Thoracic aorta (tissue), 2 donors: Measurements from ENCODE around the gene DNAJC8. TPM values are rescaled to one million over a fixed set of nuclear protein-coding genes. Genes with fewer than 3 reads are reported as not detected.

Experiments
- ATAC-seq: fragments of 150-250 bp; one replicate; pipeline ENCODE4 v1.8.0; 2017; ENCODE audit warnings: low read depth; ENCODE audit not compliant: insufficient number of reproducible peaks, low FRiP score
- DNase-seq: peaks from one replicate; pipeline ENCODE4 v3.0.0-alpha.2; 2020; ENCODE audit warnings: low spot score
- H3K27ac ChIP-seq, 2 donors: fragments of 200-600 bp; sonication (generic); 1 replicate in 1 of 2; 2 replicates in 1 of 2; pipeline ENCODE4 v1.5.1; 2016; ENCODE audit warnings: mild to moderate bottlenecking in 2 of 2, moderate library complexity in 2 of 2
- H3K27me3 ChIP-seq: fragments of 200-600 bp; sonication (generic); replicated peaks from 2 replicates; pipeline ENCODE4 v1.6.0; 2016; ENCODE audit warnings: mild to moderate bottlenecking; ENCODE audit not compliant: insufficient read depth
- H3K36me3 ChIP-seq: fragments of 200-600 bp; sonication (generic); one replicate; pipeline ENCODE4 v1.5.1; 2016
- H3K4me1 ChIP-seq, 2 donors: fragments of 200-600 bp; sonication (generic); 1 replicate in 1 of 2; 2 replicates in 1 of 2; pipeline versions ENCODE4 v1.5.1 to v1.6.0; 2016; ENCODE audit warnings: low read depth in 2 of 2, mild to moderate bottlenecking in 1 of 2; ENCODE audit not compliant: control insufficient read depth in 1 of 2
- H3K4me3 ChIP-seq: fragments of 200-600 bp; sonication (generic); 2 replicates; pipeline ENCODE4 v1.5.1; 2016; ENCODE audit warnings: mild to moderate bottlenecking
- H3K9me3 ChIP-seq: fragments of 200-600 bp; sonication (generic); 2 replicates; pipeline ENCODE4 v1.5.1; 2016
- total RNA-seq, 2 donors: library from RNA; depleted of rRNA; stranded (reverse); fragments of >200 nt; gene quantifications; one replicate each; pipeline versions ENCODE4 v1.1.0 to v1.2.3, GENCODE V29; 2016
- TF ChIP-seq, protein P1 (sequence below): fragments of 200-600 bp; sonication (generic); IDR thresholded peaks from one replicate; pipeline ENCODE4 v1.5.1; 2019; ENCODE audit warnings: antibody characterized with exemption

Gene DNAJC8
- total RNA-seq, 2 donors from 2014 or later = 33.3 to 60.4 TPM

- no peak overlapping the region for H3K4me3 ChIP-seq
- TF ChIP-seq, protein P1, sequence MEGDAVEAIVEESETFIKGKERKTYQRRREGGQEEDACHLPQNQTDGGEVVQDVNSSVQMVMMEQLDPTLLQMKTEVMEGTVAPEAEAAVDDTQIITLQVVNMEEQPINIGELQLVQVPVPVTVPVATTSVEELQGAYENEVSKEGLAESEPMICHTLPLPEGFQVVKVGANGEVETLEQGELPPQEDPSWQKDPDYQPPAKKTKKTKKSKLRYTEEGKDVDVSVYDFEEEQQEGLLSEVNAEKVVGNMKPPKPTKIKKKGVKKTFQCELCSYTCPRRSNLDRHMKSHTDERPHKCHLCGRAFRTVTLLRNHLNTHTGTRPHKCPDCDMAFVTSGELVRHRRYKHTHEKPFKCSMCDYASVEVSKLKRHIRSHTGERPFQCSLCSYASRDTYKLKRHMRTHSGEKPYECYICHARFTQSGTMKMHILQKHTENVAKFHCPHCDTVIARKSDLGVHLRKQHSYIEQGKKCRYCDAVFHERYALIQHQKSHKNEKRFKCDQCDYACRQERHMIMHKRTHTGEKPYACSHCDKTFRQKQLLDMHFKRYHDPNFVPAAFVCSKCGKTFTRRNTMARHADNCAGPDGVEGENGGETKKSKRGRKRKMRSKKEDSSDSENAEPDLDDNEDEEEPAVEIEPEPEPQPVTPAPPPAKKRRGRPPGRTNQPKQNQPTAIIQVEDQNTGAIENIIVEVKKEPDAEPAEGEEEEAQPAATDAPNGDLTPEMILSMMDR = no peak
- DNase-seq (no peak), ATAC-seq (no peak)
- no peaks in the 10 kb centered on the region for H3K27me3 ChIP-seq
- no peaks in the 10 kb centered on the region for H3K4me1 ChIP-seq
- peaks cover 2% of the 10 kb centered on the region for H3K9me3 ChIP-seq
- H3K27ac ChIP-seq = no peak overlapping the region
- H3K36me3 ChIP-seq = no peaks in the 10 kb centered on the region
Measured at GRCh38 chr1:28162151-28162550, 70.7 kb downstream of the DNAJC8 start.

DNA sequence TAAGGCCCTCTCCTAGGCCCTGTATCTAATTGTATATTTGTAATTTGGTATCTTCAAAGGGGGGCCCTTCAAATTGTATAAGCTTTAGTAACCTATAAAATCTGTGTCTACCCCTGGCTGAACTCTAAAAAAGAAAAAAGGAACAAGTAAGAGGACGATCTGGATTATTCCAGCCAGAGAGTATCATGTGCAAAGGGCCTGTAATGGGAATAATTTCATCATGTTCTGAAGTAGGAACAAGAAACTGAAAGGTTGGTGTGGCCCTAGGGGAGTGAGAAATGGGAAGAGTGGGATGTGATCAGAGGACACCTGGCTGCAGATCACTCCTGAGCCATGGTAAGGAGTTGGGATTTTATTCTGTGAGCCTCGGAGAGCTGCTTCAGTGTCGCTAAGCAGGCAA lies 71.1 kb downstream of the DNAJC8 start:
- no peaks in the 10 kb centered on the region for H3K27me3 ChIP-seq
- no peak for DNase-seq
- H3K4me3 ChIP-seq = no peak overlapping the region

GRCh38 chr1:28160782-28161266 lies 72.0 kb downstream of the DNAJC8 start:
- H3K9me3 ChIP-seq = no peaks in the 10 kb centered on the region
- no peaks in the 10 kb centered on the region for H3K4me1 ChIP-seq
- TF ChIP-seq, protein P1 = no peak
- no peak overlapping the region for H3K27ac ChIP-seq
- ATAC-seq (no peak), DNase-seq (no peak)
- no peaks in the 10 kb centered on the region for H3K27me3 ChIP-seq
- no peak overlapping the region for H3K4me3 ChIP-seq
- no peaks in the 10 kb centered on the region for H3K36me3 ChIP-seq

More for the DNA sequence above, 71.1 kb downstream of the DNAJC8 start:
- no peaks in the 10 kb centered on the region for H3K36me3 ChIP-seq
- H3K27ac ChIP-seq = no peak overlapping the region
- ATAC-seq = no peak
- peaks cover 2% of the 10 kb centered on the region for H3K9me3 ChIP-seq
- TF ChIP-seq, protein P1 = no peak
- no peaks in the 10 kb centered on the region for H3K4me1 ChIP-seq

- DNase-seq (no peak), ATAC-seq (no peak)
- Histone ChIP-seq H3K27ac (no peak overlapping the region), H3K9me3 (no peaks in the 10 kb centered on the region), H3K4me1 (no peaks in the 10 kb centered on the region), H3K36me3 (no peaks in the 10 kb centered on the region), H3K4me3 (no peak overlapping the region), H3K27me3 (no peaks in the 10 kb centered on the region)
- TF ChIP-seq, protein P1 = no peak
Measured at GRCh38 chr1:28159680-28160079, 73.1 kb downstream of the DNAJC8 start.

DNA sequence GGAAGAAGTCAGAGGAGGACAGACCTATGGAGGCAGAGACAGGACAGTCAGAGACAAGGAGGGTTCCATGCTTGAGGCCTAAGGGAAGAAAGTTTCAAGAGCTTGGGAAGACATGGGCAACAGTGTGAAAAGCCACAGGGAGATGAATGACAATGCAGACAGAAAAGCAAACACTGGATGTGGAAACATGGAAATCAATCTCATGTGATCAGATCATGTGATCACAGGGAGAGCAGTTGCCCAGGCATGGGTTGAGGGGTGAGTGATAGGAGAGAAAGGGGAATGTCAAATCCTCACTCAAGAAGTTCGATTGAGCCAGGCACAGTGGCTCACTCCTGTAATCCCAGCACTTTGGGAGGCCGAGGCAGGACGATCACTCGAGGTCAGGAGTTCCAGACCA lies 73.6 kb downstream of the DNAJC8 start:
- H3K27ac ChIP-seq = no peak overlapping the region
- no peaks in the 10 kb centered on the region for H3K27me3 ChIP-seq
- H3K4me3 ChIP-seq = no peak overlapping the region
- ATAC-seq (no peak), DNase-seq (no peak)
- H3K36me3 ChIP-seq = no peaks in the 10 kb centered on the region
- no peaks in the 10 kb centered on the region for H3K4me1 ChIP-seq
- TF ChIP-seq, protein P1 = no peak
- no peaks in the 10 kb centered on the region for H3K9me3 ChIP-seq
